Measurements from ENCODE around the gene MAGI1. TPM values are rescaled to one million over a fixed set of nuclear protein-coding genes. Genes with fewer than 3 reads are reported as not detected.

Gene MAGI1
- total and polyA plus RNA-seq, 2 experiments from 2014 or later = 33.9 to 87.0 TPM

DNA sequence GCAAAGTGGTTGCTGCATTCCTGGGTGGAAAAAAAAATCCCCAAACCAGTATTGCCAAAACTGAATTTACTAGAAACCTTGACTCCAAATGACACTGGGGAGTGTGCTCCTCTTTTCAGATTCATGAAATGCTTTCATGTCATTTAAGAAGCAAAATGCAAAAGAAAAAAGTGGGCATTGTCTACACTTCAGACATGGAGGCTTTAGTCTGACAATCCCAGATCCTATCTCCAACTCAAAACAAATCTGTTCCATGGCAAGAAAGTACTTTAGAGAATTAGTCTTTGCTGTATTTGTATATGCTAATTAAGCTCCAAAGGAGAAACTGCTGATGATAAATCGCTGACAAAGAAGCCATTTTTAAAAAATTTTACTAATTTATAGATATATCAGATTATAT lies 366.7 kb downstream of the MAGI1 start:
- no peak for DNase-seq (ENCODE audit: low read depth in 1 of 2, low spot score in 1 of 2)
- peaks cover 13% of the 10 kb centered on the region for H3K4me1 ChIP-seq (ENCODE audit: low read depth)
- no peaks in the 10 kb centered on the region for H3K9me3 ChIP-seq (ENCODE audit: low read depth)
- TF ChIP-seq, protein P1, sequence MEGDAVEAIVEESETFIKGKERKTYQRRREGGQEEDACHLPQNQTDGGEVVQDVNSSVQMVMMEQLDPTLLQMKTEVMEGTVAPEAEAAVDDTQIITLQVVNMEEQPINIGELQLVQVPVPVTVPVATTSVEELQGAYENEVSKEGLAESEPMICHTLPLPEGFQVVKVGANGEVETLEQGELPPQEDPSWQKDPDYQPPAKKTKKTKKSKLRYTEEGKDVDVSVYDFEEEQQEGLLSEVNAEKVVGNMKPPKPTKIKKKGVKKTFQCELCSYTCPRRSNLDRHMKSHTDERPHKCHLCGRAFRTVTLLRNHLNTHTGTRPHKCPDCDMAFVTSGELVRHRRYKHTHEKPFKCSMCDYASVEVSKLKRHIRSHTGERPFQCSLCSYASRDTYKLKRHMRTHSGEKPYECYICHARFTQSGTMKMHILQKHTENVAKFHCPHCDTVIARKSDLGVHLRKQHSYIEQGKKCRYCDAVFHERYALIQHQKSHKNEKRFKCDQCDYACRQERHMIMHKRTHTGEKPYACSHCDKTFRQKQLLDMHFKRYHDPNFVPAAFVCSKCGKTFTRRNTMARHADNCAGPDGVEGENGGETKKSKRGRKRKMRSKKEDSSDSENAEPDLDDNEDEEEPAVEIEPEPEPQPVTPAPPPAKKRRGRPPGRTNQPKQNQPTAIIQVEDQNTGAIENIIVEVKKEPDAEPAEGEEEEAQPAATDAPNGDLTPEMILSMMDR (IDR thresholded peaks at IDR 0.05; ENCODE audit: low read depth, low read length) = no peak
- H3K4me3 ChIP-seq = no peak overlapping the region
- no peak overlapping the region for H3K27ac ChIP-seq
- H3K36me3 ChIP-seq = no peaks in the 10 kb centered on the region
- no peaks in the 10 kb centered on the region for H3K27me3 ChIP-seq

DNA sequence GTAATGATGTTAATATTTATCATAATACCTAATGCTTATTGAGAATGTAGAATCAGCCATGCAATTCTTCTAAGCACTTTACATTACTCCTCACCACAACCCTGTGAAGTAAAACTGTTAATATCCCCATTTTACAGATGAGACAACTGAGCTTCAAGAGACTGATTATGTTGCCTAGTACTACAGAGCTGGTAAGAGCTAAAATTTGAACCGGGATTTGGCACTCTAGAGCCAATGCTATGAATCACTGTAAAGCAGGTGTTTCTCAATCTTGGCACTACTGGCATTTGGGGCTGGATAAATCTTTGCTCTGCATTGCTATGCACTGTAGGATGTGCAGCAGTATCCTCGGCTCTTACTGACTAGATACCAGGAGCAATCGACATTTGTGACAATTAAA lies 367.7 kb downstream of the MAGI1 start:
- TF ChIP-seq, protein P1 (IDR thresholded peaks at IDR 0.05; ENCODE audit: low read depth, low read length) = no peak
- Histone ChIP-seq H3K27ac (no peak overlapping the region), H3K4me3 (no peak overlapping the region), H3K27me3 (no peaks in the 10 kb centered on the region), H3K36me3 (no peaks in the 10 kb centered on the region), H3K9me3 (ENCODE audit: low read depth) (no peaks in the 10 kb centered on the region), H3K4me1 (ENCODE audit: low read depth) (peaks cover 13% of the 10 kb centered on the region)
- DNase-seq (ENCODE audit: low read depth in 1 of 2, low spot score in 1 of 2) = no peak

DNA sequence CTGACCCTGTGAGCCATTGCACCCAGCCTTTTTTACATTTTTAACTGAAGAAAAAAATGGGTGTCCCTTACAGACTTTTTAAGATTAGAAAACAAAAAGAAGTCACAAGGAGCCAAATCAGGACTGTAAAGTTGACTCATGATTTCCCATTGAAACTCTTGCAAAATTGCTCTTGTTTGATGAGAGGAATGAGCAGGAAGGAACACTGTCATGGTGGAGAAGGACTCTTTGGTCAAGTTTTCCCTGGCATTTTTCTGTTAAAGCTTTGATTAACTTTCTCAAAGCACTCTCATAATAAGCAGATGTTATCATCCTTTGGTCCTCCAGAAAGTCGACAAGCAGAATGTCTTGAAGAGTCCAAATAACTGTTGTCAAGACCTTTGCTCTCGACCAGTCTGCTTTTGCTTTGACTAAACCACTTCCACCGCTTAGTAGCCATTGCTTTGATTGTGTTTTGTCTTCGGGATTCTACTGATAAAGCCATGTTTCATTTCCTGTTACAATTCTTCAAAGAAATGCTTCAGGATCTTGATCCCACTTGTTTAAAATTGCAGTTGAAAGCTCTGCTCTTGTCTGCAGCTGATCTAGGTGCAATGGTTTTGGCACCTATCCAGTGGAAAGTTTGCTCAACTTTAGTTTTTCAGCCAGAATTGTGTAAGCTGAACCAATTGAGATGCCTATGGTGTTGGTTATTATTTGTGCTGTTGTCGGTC lies 369.4 kb downstream of the MAGI1 start:
- Histone ChIP-seq H3K27ac (no peak overlapping the region), H3K9me3 (ENCODE audit: low read depth) (no peaks in the 10 kb centered on the region), H3K4me3 (no peak overlapping the region), H3K36me3 (no peaks in the 10 kb centered on the region), H3K27me3 (no peaks in the 10 kb centered on the region), H3K4me1 (ENCODE audit: low read depth) (peaks cover 1% of the 10 kb centered on the region)
- TF ChIP-seq, protein P1 (IDR thresholded peaks at IDR 0.05; ENCODE audit: low read depth, low read length) = no peak
- DNase-seq (ENCODE audit: low read depth in 1 of 2, low spot score in 1 of 2) = peak in 1 of 2 donors; percentile 83

DNA sequence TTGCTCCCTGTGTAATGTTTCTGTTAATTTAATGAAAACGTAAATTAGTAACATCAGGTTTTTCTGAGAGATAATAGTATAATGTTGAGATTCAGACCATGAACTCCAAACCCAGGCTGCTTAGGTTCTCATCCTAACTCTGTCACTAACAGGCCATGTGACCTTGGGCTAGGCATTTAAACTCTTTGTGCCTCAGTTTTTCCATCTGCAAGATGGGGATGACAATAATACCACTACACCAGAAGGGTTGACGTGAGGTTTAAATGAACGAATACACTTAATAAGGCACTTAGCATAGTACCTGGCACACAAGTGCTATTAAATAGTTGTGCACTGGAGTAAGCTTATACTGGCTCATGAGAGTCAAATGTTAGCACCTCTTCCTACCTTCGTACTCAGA lies 370.8 kb downstream of the MAGI1 start:
- DNase-seq (ENCODE audit: low read depth in 1 of 2, low spot score in 1 of 2) = no peak
- Histone ChIP-seq H3K4me3 (no peak overlapping the region), H3K36me3 (no peaks in the 10 kb centered on the region), H3K4me1 (ENCODE audit: low read depth) (no peaks in the 10 kb centered on the region), H3K27ac (no peak overlapping the region), H3K27me3 (no peaks in the 10 kb centered on the region), H3K9me3 (ENCODE audit: low read depth) (no peaks in the 10 kb centered on the region)
- TF ChIP-seq, protein P1 (IDR thresholded peaks at IDR 0.05; ENCODE audit: low read depth, low read length) = no peak

DNA sequence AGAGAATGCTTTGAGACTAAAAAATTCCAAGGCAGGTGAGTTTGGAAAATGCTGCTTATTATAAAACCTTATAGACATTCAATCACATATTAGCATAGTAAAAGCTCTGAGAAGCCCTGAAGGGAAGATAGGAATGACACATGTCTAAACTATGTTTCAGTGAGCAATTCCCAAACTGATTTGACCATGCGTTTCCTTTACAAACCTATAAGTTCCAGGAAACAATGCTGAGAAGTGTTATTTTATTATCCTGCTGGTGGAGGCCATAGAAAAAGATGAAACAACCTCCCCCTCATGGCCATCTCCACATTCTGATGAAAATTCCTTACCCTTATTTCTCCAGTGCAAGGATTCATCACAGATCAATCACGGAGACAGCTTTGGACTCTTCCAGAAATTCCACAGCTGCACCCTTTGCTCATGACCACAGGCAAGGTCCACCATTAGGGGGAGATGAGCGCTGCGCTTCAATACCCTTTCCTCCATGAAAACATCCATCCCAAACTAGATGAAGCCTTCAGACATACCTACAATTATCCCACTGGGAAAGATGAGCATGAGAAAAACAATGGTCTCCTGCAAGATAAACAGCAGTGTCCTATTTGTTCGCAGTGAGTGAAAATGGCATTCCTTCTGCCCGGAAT lies 372.1 kb downstream of the MAGI1 start:
- peak in 1 of 2 donors; percentile 11 for DNase-seq (ENCODE audit: low read depth in 1 of 2, low spot score in 1 of 2)
- H3K27ac ChIP-seq = no peak overlapping the region
- no peak overlapping the region for H3K4me3 ChIP-seq
- H3K9me3 ChIP-seq (ENCODE audit: low read depth) = no peaks in the 10 kb centered on the region
- TF ChIP-seq, protein P1 (IDR thresholded peaks at IDR 0.05; ENCODE audit: low read depth, low read length) = no peak
- H3K4me1 ChIP-seq (ENCODE audit: low read depth) = no peaks in the 10 kb centered on the region
- no peaks in the 10 kb centered on the region for H3K27me3 ChIP-seq
- no peaks in the 10 kb centered on the region for H3K36me3 ChIP-seq
